Measurements from ENCODE around the gene NDUFV3. TPM values are rescaled to one million over a fixed set of nuclear protein-coding genes. Genes with fewer than 3 reads are reported as not detected.

The NDUFV3 gene
- total RNA-seq, 4 donors from 2014 or later = 45.6 to 82.8 (median 64.1) TPM

DNA sequence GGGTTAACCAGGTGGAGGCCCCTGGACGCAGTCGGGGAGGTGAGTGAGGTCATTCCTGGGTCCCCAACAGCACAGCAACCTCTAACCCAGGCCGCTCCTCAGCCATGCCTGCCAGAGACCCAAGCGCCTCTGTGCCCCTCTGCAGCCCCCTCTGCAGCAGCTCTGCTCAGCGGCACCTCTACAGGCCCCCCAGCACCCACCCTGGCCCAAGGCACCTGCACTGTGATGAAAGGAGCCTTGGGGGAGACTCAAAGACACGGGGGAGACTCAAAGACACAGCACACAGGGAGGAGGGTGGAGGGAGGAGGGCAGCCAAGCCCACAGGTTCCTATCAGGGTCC, 33.2 kb upstream of the NDUFV3 start:
- H3K27ac ChIP-seq = no peak overlapping the region
- intact Hi-C loops (cut with DNase I; ENCODE audit: low total_unique reads) (no loop called here), in situ Hi-C loops (cut with MboI; ENCODE audit: low pct_ligation_motif_present in 1 of 4, low pct_unique_long_range_greater_than_20kb in 1 of 4, low sequenced_read_pairs in 3 of 4) (loop anchor here in 1 of 4 donors (25.0 kb wide), 1 partner anchor 98 kb away; no protein-coding TSS in a partner anchor)
- no peaks in the 10 kb centered on the region for H3K9me3 ChIP-seq
- no peak overlapping the region for H3K4me3 ChIP-seq
- H3K27me3 ChIP-seq = no peaks in the 10 kb centered on the region
- TF ChIP-seq, protein P1, sequence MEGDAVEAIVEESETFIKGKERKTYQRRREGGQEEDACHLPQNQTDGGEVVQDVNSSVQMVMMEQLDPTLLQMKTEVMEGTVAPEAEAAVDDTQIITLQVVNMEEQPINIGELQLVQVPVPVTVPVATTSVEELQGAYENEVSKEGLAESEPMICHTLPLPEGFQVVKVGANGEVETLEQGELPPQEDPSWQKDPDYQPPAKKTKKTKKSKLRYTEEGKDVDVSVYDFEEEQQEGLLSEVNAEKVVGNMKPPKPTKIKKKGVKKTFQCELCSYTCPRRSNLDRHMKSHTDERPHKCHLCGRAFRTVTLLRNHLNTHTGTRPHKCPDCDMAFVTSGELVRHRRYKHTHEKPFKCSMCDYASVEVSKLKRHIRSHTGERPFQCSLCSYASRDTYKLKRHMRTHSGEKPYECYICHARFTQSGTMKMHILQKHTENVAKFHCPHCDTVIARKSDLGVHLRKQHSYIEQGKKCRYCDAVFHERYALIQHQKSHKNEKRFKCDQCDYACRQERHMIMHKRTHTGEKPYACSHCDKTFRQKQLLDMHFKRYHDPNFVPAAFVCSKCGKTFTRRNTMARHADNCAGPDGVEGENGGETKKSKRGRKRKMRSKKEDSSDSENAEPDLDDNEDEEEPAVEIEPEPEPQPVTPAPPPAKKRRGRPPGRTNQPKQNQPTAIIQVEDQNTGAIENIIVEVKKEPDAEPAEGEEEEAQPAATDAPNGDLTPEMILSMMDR (IDR thresholded peaks at IDR 0.05) = no peak
- DNase-seq = no peak
- no peaks in the 10 kb centered on the region for H3K4me1 ChIP-seq
- H3K36me3 ChIP-seq = peaks cover 0 to 35% (median 8%) of the 10 kb centered on the region in 4 donors
- 90% methylated on average over 6 of the region's 6 CpGs; no CpG with 5 or more reads in 1 of the 2 donors for WGBS, 2 donors (ENCODE audit: low coverage in 1 of 2)

DNA sequence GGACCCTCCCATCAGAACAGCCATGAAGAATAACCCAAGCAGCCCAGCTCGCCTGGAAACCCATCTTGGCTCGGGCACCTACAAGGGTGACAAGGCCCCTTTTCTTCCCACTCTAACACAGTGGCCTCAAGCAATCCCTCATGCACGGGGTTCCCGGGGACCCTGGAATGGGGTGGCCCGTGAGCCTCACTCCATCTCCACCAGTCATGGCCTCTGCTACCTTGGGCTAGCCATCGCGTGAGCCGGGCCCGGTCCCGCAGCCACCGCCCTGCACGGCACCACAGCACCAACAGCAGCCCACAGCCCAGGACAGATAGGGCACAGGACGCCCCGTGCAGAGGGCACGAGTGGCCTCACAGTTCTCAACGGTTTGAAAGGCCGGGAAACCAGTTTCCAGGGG, 32.8 kb upstream of the NDUFV3 start:
- 90% methylated on average over 17 of the region's 17 CpGs; no CpG with 5 or more reads in 1 of the 2 donors for WGBS, 2 donors (ENCODE audit: low coverage in 1 of 2)
- Histone ChIP-seq H3K9me3 (no peaks in the 10 kb centered on the region), H3K4me3 (no peak overlapping the region), H3K27me3 (no peaks in the 10 kb centered on the region), H3K27ac (no peak overlapping the region), H3K4me1 (no peaks in the 10 kb centered on the region), H3K36me3 (peaks cover 0 to 31% (median 6%) of the 10 kb centered on the region in 4 donors)
- no peak for DNase-seq
- intact Hi-C loops (cut with DNase I; ENCODE audit: low total_unique reads) (no loop called here), in situ Hi-C loops (cut with MboI; ENCODE audit: low pct_ligation_motif_present in 1 of 4, low pct_unique_long_range_greater_than_20kb in 1 of 4, low sequenced_read_pairs in 3 of 4) (loop anchor here in 1 of 4 donors (25.0 kb wide), 1 partner anchor 98 kb away; no protein-coding TSS in a partner anchor)
- TF ChIP-seq POLR2A (IDR thresholded peaks at IDR 0.05) (no peak), POLR2AphosphoS5 (IDR thresholded peaks at IDR 0.05) (no peak), EP300 (IDR thresholded peaks at IDR 0.05; ENCODE audit: low read depth) (no peak)
- TF ChIP-seq, protein P1 (IDR thresholded peaks at IDR 0.05) = no peak

DNA sequence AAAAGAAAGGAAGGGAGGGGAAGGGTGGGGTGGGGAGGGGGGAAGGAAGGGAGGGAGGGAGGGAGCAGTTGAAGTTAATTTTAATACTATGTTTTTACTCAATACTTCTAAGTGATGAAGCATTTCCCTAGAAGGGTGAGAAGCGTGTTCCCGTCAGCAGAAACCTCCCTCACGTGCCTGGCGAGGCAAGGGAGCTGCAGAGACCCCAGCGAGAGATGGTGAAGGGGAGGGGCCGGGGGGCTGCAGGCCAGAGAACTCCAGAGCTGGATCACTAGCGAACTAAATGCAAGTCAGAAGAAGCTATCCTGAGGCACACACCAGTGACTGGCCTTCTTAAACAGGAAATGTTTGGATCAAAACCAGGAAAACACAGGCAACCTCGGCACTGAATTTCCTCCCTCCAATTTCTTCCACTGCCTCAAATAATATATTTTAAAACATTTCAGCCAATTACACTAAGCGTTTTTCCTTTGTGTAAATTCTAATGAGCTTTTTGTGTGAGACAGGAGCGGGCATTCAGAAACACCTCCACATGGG, 31.7 kb upstream of the NDUFV3 start:
- DNase-seq = no peak
- peaks cover 0 to 29% (median 2%) of the 10 kb centered on the region in 4 donors for H3K36me3 ChIP-seq
- TF ChIP-seq EP300 (IDR thresholded peaks at IDR 0.05; ENCODE audit: low read depth) (no peak), POLR2AphosphoS5 (IDR thresholded peaks at IDR 0.05) (no peak), POLR2A (IDR thresholded peaks at IDR 0.05) (no peak)
- TF ChIP-seq, protein P1 (IDR thresholded peaks at IDR 0.05) = no peak
- 90 to 93% methylated on average over 8 to 10 of the region's 10 CpGs for WGBS, 2 donors (ENCODE audit: low coverage in 1 of 2)
- intact Hi-C loops (cut with DNase I; ENCODE audit: low total_unique reads) = no loop called here
- no peak overlapping the region for H3K4me3 ChIP-seq
- in situ Hi-C loops (cut with MboI; ENCODE audit: low pct_ligation_motif_present in 1 of 4, low pct_unique_long_range_greater_than_20kb in 1 of 4, low sequenced_read_pairs in 3 of 4) = loop anchor here in 1 of 4 donors (25.0 kb wide), 1 partner anchor 99 kb away; no protein-coding TSS in a partner anchor
- H3K27me3 ChIP-seq = no peaks in the 10 kb centered on the region
- H3K27ac ChIP-seq = no peak overlapping the region
- no peaks in the 10 kb centered on the region for H3K4me1 ChIP-seq
- no peaks in the 10 kb centered on the region for H3K9me3 ChIP-seq

DNA sequence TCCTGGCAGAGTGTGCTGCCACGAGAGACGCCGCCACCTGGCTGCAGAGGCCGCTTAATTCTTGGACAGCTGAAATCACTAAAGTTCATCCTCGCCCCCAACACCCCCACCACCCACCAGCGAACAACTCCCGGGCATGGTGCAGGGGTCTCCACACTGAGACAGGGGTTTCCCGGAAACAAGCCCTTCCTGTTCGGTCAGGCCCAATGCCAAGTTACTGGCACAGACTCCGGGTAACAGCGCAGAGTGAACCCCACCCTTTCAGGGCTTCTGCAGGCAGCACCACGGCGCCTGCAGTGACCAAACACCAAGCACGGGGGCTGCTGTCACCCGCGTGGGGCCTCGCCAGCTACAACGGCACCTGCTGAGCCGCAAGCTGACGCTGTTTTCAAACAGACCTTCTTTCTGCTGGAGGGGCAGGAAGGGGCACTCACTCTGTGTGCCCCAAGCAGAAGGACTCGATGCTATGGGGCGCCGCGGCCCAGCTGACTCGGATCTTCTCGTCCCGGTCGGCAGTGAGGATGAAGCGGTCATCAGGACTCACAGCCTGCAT, 31.2 kb upstream of the NDUFV3 start:
- Histone ChIP-seq H3K27ac (no peak overlapping the region), H3K9me3 (no peaks in the 10 kb centered on the region), H3K4me3 (no peak overlapping the region), H3K4me1 (no peaks in the 10 kb centered on the region), H3K27me3 (no peaks in the 10 kb centered on the region), H3K36me3 (peaks cover 0 to 29% (median 0%) of the 10 kb centered on the region in 4 donors)
- WGBS, 2 donors (ENCODE audit: low coverage in 1 of 2) = 90 to 100% methylated on average over 3 to 20 of the region's 29 CpGs
- TF ChIP-seq, protein P1 (IDR thresholded peaks at IDR 0.05) = no peak
- TF ChIP-seq POLR2AphosphoS5 (IDR thresholded peaks at IDR 0.05) (no peak), POLR2A (IDR thresholded peaks at IDR 0.05) (no peak), EP300 (IDR thresholded peaks at IDR 0.05; ENCODE audit: low read depth) (no peak)
- in situ Hi-C loops (cut with MboI; ENCODE audit: low pct_ligation_motif_present in 1 of 4, low pct_unique_long_range_greater_than_20kb in 1 of 4, low sequenced_read_pairs in 3 of 4) = loop anchor here in 1 of 4 donors (25.0 kb wide), 1 partner anchor 100 kb away; no protein-coding TSS in a partner anchor
- DNase-seq = no peak
- intact Hi-C loops (cut with DNase I; ENCODE audit: low total_unique reads) = no loop called here

Measured in transverse colon (tissue), 4 donors.